ENCODE results near the gene ATP5F1E.

The ATP5F1E gene

GRCh38 chr20:58993332-58994248 lies 38.5 kb downstream of the ATP5F1E start:
- in situ Hi-C loops (cut with HindIII; ENCODE audit: low sequenced_read_pairs), result no loop called here
- TF ChIP-seq, protein P1, sequence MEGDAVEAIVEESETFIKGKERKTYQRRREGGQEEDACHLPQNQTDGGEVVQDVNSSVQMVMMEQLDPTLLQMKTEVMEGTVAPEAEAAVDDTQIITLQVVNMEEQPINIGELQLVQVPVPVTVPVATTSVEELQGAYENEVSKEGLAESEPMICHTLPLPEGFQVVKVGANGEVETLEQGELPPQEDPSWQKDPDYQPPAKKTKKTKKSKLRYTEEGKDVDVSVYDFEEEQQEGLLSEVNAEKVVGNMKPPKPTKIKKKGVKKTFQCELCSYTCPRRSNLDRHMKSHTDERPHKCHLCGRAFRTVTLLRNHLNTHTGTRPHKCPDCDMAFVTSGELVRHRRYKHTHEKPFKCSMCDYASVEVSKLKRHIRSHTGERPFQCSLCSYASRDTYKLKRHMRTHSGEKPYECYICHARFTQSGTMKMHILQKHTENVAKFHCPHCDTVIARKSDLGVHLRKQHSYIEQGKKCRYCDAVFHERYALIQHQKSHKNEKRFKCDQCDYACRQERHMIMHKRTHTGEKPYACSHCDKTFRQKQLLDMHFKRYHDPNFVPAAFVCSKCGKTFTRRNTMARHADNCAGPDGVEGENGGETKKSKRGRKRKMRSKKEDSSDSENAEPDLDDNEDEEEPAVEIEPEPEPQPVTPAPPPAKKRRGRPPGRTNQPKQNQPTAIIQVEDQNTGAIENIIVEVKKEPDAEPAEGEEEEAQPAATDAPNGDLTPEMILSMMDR (IDR thresholded peaks at IDR 0.05; ENCODE audit: low read depth, low read length), result no peak
- no peak overlapping the region for H3K4me3 ChIP-seq (ENCODE audit: low read depth, low read length)
- DNase-seq (ENCODE audit: low read depth, low spot score), result no peak

DNA sequence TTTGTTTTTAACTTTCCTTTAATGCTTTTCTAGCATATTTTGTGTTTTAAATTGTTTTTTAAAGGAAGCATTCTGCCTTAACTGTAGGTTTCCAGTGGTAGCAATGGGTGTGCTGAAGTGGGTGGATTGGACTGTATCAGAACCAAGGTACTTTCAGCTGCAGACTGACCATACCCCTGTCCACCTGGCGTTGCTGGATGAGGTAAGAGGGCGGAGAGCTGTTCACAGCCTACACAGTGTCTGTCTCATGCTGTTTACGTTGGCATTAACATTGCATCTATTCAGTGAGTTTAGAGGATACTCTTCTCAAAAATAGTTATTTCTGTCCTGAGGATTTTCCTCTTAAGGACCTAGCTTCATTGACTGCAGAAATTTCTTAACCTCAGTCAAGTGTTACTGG lies 39.2 kb downstream of the ATP5F1E start:
- TF ChIP-seq, protein P1 (IDR thresholded peaks at IDR 0.05; ENCODE audit: low read depth, low read length), result no peak
- no peak overlapping the region for H3K4me3 ChIP-seq (ENCODE audit: low read depth, low read length)
- in situ Hi-C loops (cut with HindIII; ENCODE audit: low sequenced_read_pairs), result no loop called here
- DNase-seq (ENCODE audit: low read depth, low spot score), result no peak

GRCh38 chr20:58991715-58992114 lies 40.4 kb downstream of the ATP5F1E start:
- no peak overlapping the region for H3K4me3 ChIP-seq (ENCODE audit: low read depth, low read length)
- TF ChIP-seq, protein P1 (IDR thresholded peaks at IDR 0.05; ENCODE audit: low read depth, low read length), result no peak
- no peak for DNase-seq (ENCODE audit: low read depth, low spot score)
- in situ Hi-C loops (cut with HindIII; ENCODE audit: low sequenced_read_pairs), result no loop called here

DNA sequence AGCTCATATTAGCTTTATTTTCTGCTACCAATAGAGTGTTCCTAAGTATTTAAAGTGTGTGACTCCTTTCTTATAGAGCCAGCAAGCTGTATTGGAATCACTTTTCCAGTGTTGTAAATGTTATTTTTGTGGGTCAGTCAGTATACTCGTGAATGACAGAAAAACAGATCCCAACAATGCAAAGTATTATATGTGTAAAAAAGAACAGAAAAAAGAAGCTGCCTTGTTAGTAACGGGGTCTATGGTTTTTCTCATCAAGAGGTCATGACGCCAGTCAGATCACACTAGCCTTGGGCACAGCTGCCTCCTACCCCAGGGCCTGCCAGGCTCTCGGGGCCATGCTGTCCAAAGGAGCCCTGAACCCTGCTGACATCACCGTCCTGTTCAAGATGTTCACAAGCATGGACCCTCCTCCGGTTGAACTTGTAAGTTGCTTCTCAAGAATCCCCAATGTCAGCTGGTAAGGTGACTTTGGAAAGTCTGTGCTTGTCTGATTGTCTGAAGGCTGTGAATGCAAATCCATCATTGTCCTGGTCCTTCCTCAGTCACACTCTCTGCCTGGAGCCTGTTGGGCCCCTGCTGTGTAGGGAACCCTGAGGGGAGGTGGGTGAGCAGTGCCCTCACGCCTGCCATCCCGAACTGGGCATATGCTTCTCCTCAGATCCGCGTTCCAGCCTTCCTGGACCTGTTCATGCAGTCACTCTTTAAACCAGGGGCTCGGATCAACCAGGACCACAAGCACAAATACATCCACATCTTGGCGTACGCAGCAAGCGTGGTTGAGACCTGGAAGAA lies 41.3 kb downstream of the ATP5F1E start:
- DNase-seq (ENCODE audit: low read depth, low spot score), result no peak
- TF ChIP-seq, protein P1 (IDR thresholded peaks at IDR 0.05; ENCODE audit: low read depth, low read length), result no peak
- no peak overlapping the region for H3K4me3 ChIP-seq (ENCODE audit: low read depth, low read length)
- in situ Hi-C loops (cut with HindIII; ENCODE audit: low sequenced_read_pairs), result no loop called here

DNA sequence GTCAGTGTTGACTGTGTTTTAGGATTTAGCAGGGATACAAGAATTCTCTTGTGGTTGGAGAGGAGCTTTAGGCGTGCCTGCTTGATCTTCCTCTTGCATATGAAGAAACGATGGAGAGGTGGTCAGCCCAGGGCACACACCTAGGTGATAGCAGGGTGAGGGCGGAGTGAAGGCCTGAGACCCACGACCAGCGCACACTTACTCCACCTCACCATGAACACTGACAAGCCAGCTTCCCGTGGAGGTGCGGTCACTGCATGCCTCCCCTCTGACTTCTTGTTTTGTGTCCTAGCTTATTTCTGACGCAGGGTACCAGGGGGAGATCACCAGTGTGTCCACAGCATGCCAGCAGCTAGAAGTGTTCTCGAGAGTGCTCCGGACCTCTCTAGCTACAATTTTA lies 42.9 kb downstream of the ATP5F1E start:
- in situ Hi-C loops (cut with HindIII; ENCODE audit: low sequenced_read_pairs), result no loop called here
- TF ChIP-seq, protein P1 (IDR thresholded peaks at IDR 0.05; ENCODE audit: low read depth, low read length), result no peak
- no peak for DNase-seq (ENCODE audit: low read depth, low spot score)
- no peak overlapping the region for H3K4me3 ChIP-seq (ENCODE audit: low read depth, low read length)

DNA sequence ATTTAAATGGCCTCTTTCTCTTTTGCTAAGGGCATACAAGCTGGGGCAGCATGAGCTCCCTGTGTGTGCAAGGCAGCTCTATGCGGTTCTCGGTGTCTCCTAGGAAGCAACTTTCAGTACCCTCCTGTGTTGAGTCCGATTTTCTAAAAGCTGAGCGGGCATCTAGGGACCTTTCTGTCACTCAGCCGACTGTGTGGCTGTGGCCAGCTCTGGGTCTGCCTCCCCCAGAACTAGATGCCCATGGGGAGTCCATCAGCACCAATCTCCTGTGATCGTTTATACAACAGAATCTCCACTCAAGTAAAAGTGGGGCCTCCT lies 43.6 kb downstream of the ATP5F1E start:
- TF ChIP-seq, protein P1 (IDR thresholded peaks at IDR 0.05; ENCODE audit: low read depth, low read length), result no peak
- H3K4me3 ChIP-seq (ENCODE audit: low read depth, low read length), result no peak overlapping the region
- no peak for DNase-seq (ENCODE audit: low read depth, low spot score)
- in situ Hi-C loops (cut with HindIII; ENCODE audit: low sequenced_read_pairs), result no loop called here
